Measurements from ENCODE around the gene BLTP3A.
"Not testable (repeated sequence)": the region's sequence is repeated elsewhere in the genome, so short reads cannot be mapped to it uniquely, and the experiment has no call there.

Gene BLTP3A

DNA sequence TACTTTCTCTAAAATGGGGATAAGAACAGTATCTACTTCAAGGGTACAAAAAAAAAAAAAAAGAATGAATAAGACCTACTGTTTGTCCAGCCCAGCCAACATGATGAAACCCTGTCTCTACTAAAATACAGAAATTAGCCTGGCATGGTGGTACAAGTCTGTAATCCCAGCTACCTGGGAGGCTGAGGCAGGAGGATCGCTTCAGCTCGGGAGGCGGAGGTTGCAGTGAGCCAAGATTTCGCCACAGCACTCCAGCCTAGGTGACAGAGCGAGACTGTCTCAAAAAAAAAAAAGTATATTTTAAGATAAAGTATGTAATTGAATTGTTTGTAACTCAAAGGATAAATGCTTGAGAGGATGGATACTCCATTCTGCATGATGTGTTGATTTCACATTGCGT lies 2.0 kb downstream of the BLTP3A start:
- DNase-seq = no peak

DNA sequence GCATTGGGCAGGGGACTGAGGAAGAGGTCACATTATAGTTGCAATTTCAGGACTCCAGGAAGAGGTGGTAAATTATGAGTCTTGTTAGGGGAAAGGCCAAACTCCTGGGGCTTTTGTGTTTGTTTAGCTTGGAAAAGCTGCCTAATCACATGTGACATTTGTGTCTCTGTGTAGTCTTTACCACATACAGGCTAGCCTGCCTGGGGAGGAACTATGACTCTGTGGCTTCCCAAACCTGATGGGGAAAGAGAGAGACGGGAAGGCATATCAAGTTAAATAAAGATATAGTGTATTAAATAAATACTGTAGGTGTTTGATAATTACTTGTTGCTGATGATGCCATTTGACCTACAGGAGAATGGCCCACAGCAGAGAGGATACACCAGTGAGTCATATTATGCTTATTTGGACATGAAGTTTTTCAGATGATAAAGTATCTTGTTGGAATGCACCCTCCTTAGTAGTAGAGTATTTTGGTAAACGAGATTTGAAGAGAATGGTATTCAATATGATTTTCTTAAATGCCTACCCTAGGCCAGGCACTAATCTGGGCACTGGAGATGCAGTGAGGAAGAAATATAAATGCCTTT lies 4.0 kb downstream of the BLTP3A start:
- DNase-seq = no peak

DNA sequence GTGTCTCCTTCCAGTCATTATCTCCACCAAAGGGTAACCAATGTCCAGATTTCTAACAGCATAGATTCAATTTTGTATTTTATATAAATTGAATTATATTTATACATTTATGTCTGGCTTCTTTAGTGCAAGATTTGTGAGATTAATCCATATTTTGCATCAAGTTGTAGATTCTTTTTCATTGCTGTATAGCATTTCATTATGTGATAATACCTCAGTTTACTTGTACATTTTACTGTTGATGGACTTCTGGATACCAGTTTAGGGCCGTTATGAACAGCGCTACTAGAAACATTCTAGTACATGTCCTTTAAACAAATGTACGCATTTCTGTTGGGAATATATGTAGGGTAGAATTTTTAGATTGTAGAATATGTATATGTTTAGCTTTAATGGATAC lies 6.2 kb downstream of the BLTP3A start:
- DNase-seq = no peak

DNA sequence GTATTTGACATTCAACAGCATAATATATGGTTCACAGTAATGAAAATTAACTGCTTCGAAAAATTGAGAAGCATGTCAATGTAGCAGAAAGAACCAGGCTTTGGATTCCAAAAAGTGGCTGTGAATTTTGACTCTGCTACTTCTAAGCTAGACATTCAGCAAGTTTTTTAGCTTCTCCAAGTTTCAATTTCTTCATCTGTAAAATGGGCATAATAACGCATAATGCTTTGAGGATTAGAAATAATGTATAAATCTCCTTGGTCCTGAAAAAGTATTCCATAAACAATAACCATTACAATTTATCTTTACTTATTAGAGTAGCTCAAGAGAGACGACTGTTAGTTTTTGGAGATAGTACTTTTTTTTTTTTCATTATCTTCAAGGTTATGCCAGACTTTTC lies 7.7 kb downstream of the BLTP3A start:
- DNase-seq = no peak

DNA sequence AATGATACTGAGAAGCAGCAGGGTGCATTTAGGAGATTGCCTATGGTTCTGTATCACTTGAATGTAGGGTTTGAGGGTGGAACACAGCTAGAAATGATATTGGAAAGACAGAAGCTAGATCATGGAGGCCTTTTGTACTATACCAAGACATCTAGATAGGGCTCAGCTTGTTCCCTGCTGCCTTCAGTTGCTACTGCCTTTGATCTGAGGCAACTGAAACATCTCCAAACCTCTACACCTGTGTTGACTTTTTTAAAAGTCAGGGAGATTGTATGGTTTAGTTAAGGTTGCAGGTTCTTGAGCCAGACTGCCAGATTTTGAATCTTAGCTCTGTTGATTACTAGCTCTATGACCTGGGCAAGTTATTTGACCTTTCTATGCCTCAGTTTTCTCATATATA lies 12.7 kb downstream of the BLTP3A start:
- no peak for DNase-seq

DNA sequence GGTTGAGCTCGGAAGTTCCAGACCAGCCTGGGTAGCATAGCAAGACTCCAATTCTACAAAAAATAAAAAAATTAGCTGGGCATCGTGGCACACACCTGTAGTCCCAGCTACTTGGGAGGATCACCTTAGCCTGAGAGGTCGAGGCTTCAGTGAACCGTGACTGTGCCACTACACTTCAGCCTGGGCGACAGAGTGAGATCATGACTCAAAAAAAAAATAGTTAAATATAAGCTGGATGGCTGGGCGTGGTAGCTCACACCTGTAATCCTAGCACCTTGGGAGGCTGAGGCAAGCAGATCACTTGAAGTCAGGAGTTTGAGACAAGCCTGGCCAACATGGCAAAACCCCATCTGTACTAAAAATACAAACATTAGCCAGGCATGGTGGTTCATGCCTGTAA lies 13.2 kb downstream of the BLTP3A start:
- DNase-seq = not testable (repeated sequence)

DNA sequence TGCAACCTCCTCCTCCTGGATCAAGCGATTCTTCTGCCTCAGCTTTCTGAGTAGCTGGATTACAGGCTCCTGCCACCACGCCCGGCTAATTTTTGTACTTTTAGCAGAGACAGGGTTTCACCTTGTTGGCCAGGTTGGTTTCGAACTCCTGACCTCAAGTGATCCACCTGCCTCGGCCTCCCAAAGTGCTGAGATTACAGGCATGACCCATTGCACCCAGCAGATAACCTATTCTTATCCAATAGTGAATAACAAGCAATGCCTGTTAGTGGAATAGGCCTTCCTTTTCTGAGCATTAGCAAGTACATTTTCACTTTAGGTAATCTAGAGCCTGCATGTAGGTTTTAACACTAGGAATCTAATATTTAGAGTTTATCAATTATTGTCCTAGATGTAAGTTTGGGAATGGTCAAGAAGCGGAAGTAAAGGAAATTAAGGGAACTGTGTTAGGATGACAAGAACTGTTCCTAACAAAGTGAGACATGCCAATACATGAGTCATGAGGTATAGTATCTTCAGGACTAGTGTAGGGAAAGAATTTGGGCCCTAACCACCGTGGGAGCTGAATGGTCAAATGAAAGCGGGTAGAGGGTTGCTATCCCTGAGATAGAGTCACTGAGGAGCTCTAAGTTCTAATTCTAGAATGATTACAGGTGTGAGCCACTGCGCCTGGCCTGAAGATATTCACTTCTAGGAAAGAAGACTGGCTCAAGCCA lies 15.0 kb downstream of the BLTP3A start:
- no peak for DNase-seq

DNA sequence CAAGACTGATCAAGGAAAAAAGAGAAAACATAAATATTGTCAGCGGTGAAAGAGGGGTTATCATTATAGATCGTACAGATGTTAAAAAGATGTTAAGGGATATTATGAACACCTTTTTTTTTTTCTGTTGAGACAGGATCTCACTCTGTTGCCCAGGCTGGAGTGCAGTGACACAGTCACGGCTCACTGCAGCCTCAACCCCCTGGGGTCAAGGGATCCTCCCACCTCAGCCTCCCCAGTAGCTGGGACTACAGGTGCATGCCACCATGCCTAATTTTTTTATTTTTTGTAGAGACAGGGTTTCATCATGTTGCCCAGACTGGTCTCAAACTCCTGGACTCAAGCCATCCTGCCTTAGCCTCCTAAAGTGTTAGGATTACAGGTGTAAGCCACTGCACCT lies 16.6 kb downstream of the BLTP3A start:
- DNase-seq = not testable (repeated sequence)

DNA sequence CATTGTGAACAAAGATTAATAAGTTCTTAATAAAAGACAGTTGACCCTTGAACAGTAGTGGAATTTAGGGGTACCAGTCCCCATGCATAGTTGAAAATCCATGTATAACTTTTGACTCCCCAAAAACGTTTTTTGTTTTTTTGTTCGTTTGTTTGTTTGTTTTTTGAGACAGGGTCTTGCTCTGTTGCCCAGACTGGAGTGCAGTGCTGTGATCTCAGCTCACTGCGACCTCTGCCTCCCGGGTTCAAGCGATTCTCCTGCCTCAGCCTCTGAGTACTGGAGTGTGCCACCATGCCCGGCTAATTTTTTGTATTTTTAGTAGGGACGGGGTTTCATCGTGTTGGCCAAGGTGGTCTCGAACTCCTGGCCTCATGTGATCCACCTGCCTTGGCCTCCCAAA lies 17.5 kb downstream of the BLTP3A start:
- DNase-seq = not testable (repeated sequence)

DNA sequence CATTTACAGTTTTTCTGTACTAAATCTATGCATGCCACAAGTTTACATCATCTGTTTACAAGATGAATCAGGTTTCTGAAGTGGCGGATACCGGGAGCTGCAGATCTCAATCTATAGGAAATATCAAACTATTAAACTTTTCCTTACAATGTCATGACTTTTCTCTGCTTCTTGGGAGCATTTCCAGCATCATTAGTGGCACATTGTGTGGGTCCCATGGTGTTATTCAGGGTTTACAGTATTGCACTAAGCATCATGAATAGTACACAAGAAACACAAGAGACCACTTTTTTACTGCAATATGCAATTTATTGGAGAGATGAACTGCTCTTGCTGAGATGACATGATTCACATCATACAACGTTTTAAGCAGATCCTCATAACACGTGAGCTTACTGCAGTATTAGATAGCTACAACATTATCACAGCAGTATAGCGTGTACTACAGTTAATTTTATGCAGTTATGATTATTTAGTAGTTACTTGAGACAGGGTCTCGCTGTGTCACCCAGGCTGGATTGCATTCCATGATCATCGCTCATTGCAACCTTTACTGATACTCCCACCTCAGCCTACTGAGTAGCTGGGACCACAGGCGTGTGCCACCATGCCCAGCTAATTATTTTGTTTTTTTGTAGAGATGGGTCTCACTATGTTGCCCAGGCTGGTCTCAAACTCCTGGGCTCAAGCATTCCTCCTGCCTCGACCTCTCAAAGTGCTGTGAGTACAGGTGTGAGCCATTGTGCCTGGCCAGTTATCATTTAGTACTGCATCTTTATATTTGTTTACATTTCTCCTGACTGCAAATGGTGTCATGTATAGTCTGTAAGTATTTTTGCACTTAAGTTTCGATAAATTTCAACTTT lies 18.4 kb downstream of the BLTP3A start:
- no peak for DNase-seq

DNA sequence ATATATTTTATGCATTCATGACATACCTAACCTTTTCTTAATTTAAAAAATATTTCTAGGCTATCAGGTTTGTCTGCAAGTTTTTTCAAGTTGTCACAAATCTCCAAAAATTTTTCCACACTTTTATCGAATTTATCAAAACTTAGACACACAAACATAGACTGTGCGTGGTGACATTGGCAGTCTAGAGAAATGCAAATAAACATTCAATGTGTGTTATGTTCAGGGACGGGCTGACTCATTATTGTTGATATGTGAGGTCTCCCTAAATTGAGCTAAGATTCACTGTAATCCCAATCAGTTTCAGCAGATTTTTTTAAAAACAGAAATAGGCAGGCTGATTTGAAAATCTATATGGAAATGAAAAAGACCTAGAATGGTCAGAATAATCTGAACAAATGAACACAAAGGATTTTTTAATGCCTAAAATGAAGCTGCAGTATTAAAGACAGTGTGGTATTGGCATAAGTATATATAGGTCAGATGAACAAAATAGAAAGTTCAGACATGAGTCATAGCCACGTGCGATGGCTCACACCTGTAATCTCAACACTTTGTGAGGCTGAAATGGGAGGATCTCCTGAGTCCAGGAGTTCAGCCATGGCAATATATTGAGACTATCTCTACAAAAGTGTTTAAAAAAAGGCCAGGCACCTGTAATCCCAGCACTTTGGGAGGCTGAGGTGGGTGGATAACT lies 19.2 kb downstream of the BLTP3A start:
- peak; percentile 28 for DNase-seq

DNA sequence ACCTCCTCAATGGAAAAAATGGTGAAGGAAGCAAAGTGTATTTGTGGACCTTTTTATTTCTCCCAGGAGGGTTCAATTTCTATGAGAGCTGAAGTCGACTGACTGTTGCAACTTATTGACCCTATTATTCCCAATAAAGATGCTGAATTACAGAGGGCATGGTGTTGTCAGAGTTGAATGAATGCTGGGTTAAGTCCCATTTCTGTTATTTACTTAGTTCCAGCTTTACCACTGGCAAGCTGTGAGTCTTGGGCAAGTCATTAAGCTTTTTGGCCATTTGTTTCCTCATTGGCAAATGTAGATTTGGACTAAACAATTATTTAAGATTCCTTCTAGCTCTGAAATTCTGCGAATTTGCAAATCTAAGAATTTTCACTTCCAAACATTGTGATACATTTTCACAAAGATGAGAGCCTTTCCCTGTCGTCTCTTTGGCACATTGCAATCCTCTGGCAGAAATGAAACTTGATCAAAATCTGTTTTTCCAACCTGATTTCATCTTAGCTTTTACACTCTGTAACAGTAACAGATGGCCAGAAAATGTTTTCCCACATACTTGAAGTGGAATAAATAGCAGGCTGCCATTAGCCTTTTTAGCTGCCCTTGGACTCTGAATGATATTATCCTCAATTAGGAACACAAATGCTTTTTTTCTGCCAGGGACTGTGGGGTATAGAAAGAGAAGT lies 21.3 kb downstream of the BLTP3A start:
- DNase-seq = no peak

DNA sequence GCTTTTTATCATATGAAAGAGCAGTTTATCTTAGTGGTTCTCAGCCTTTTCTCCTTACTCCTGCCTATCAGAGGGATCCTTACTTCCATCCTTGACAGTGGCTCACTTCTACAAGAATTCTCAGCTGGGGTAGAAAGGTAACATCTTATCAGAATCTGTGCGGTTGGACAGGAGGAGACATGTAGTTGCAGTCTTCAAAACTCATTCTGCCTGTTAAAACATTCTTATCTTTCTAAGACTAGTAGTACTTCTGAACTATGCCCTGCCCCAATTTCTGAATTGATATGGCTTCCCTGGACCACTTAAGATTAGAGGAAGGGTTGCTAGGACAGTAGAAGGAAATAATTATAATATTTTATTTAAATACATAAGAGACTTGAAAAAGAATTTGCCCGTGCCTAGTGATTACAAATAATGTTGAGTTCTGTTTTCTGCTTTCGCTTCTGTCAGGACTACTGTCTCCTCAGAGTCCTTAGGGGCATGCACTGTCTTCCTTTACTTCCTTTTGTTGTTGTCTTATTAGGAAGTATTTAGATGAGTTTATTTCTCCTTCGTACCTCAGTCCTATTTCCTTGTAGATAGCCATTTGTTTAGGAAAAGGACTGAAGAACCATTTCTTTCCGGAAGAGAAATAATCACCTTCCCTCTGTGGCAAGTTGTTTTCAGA lies 24.9 kb downstream of the BLTP3A start:
- DNase-seq = no peak

DNA sequence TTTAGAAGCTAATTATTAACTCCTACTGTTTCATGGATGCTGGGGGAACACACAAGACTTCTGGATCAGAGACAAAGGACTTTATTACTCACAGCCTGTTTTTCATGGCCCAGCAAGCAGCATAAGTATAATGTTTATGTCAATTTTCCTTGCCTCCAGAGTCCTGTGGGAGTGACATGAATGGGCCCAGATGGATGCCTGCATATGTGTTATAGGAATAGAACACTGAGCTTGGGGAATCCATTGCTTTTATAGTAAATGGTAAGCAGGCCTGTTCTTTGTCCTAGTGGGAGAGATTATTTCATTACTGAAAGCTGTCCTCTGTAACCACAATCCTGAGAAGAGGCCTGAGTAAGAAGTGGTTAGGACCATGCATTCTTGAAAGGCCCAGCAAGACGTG lies 25.6 kb downstream of the BLTP3A start:
- DNase-seq = no peak

DNA sequence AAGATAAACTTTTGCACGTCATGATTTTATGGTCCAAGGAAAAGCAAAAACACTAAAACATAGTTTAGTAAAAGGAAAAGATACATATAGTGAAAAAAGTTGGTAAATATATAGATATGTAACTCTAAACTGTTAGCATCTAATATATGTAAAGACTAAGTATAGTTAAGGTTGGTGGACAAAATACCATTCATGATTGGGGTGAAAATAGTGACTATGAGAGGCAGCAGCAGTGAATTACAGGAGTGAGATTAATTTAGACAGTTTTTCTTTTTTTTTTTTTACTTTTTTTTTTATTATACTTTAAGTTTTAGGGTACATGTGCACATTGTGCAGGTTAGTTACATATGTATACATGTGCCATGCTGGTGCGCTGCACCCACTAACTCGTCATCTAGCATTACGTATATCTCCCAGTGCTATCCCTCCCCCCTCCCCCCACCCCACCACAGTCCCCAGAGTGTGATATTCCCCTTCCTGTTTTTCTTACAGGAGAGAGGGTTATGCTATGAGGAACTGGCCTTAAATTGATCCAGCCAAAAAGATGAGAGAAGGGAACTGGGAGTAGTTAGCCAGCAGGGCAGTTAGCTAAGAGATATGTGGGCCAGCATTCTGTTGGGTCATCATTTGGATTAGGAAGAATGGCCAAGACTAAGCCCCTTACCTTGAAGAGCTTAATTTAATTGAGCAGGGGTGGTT lies 27.1 kb downstream of the BLTP3A start:
- DNase-seq = not testable (repeated sequence)

DNA sequence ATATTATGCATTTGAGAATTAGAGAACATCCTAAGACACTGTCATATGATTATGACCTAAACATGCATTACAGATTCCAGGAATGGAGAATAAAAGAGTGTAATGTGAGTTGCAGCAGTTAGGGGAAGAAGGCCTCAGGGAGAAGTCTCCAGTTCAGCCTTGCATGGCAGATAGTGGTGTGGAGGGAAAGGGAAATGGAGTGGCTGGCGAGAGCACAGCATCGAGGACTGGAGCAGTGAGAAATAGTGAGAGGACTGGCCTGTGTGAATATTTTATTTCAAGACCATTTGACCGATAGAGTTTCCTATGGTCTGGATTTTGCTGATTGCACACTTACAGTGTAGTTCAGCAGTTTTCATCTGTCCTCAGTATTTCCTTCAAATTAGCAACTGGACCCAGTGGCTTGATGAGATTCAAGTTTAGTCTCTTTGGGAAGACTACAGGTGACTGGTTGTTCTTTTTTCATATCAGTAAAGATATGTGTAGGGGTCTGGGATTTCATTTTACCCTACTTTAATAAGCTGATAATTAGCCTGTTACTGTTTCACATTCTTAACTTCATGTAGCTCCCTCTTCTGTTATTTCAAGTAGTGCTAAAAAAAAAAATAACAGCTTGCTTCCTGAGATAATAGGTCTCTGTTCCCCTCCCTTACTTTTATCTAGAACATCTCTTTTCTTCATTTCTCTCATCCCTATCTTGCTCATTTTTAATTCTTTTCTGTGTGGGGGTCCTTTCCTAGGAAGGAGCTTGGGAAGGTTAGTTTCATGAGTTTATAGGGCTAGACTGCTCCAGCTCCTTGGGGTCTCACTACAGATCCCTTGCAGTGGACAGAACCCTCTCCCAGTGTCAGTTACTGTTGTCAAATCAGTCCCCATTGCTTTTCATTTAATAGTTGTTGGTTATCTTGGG lies 27.9 kb downstream of the BLTP3A start:
- no peak for DNase-seq

DNA sequence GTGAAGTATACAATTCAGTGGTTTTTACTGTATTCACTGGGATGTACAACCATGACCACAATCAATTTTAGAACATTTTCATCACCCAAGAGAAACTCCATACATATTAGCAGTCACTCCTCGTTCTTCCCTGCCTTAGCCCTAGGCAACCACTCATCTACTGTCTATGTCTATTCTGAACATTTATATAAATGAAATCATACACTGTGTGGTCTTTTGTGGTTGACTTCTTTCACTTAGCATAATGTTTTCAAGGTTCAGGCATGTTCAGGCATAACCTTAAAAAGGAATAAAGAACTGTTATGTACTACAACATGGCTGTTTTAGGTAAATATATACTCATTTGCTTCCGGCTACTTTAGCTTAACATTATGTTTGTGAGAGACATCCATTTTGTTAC lies 37.3 kb downstream of the BLTP3A start:
- no peak for DNase-seq

DNA sequence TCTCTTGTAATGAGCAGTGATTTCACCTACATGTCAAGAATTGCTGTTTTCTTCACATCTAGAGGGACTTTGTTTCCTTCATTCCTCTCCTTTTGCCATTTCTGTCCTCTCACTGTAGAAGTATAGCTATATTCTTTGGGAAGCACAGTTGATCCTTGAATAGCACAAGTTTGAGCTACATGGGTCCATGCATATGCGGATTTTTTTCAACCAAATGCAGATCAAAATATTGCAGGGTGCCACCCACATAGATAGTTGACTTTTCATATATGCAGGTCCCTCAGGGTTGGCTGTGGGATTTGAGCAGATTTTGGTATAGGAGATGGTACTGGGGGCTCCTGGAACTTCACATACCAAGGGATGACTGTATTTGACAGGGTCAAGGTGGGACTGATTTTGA lies 41.1 kb downstream of the BLTP3A start:
- DNase-seq = no peak

DNA sequence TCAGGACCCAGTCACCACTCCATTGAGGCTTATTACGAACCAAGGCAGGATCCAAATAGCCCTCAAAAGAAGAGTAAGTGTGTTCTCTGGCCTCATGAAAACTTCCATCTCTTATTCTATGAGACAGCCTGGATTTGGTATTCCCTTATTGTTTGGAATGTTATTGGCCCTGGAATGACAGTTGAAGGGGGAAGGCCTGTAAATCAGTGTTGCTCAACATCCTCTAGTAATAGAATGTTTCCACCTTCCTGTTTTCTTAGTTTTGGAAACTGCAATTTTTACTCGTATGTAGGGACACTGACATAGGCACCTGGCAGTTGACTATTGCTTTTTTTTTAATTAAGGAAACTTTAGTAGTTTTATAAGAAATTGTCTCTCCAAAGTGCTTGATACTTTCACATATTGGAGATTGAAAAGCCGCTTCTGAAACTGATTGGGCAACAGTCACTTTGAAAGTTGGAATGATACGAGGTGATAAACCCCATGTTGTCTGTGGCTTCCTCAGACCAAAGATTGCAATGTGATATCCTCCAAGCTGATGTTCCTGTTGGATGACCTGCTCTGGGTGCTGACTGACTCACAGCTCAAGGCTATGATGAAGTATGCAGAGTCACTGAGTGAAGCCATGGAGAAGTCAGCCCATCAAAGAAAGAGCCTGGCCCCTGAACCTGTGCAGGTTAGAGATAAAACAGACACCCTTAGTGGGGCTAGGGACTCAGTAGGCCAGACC lies 43.1 kb downstream of the BLTP3A start:
- DNase-seq = no peak

DNA sequence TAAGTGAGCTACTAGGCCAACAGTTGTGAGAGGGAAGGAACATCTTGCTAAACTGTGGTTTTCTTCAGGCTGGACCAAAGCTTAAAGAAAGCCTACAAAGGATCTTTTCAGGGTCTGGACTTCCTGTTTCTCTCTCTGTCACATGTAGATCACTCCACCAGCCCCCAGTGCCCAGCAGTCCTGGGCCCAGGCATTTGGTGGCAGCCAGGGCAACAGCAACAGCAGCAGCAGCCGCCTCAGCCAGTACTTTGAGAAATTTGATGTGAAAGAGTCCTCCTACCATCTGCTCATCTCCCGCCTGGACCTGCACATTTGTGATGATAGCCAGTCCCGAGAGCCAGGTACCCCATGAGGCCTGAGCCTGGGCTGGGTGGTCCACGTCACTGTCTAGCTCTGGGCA lies 44.1 kb downstream of the BLTP3A start:
- DNase-seq = no peak
